GM18951 (cell line): ENCODE data around the gene ATP5ME.

Source experiments
- POLR2A ChIP-seq: IDR thresholded peaks from 4 replicates; pipeline ENCODE4 v1.6.1; 2011; ENCODE audit warnings: mild to moderate bottlenecking; ENCODE audit not compliant: insufficient read length, insufficient read depth; ENCODE audit errors: extremely low read depth
- in situ Hi-C: fragments of 300-500 bp; cut with MboI; formaldehyde crosslinking; loops from one replicate; pipeline ENCODE4 v1.12.0; 2022; ENCODE audit warnings: low sequenced_read_pairs, mixed read lengths, inconsistent platforms; ENCODE audit not compliant: unreplicated experiment

The ATP5ME gene

DNA sequence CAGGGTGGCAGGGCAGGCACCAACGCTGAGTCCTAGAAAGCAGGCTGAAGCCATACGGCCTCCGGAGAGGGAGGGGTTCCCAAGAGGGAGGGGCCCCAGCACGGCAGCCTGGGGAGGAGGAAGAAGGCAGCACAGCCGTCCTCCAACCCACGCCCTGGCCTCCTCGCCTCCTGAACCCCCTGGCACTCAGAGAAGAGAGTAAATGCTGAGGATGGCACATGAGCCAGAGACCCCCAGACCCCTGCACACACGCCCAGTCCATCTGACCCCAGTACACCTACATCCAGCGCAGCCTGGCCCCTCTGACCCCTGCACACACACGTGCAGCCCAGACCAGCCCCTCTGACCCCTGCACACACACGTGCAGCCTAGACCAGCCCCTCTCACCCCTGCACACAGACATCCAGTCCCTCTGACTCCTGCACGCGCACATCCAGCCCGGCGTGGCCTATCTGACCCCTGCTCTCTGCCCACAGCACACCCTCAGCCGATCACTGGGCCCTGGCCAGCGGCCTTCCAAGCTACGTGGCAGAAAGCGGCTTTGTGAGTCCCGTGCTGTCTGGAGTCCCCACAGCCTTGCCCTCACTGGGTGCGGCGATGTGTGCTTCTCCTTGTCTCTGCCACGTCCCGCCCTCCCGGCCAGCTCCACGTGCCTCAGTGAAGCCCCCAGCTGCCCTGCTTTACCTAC lies 18.5 kb downstream of the ATP5ME start:
- in situ Hi-C loops = no loop called here
- TF ChIP-seq POLR2A = no peak

DNA sequence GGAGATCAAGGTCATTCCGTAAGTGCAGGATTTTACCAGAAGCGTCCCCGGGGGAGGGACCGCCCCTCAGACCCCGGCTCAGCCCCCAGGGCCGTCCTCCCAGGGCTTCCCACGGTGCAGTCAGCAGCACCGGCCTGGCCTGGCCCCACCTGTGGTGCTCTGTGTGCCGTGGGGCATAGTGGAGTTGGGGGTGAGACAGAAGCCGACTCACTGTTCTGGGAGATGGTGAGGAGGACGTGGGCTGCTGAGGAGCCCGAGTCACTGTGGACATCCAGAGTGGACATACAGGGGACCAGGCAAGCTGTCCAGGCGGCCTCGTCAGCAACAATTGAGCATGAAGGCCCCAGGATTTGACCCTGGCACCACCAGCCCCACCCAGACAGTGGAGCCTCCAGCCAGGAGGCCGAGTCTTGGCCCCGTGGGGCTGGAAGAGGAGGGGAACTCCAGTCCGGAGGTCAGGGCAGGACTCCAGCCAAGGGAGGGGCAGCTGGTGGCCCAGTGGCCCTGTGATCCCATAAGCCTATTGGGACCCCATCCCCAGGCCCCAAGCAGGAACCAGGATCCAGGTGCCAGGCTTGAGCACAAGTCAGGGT lies 19.1 kb downstream of the ATP5ME start:
- TF ChIP-seq POLR2A = no peak
- in situ Hi-C loops = no loop called here

DNA sequence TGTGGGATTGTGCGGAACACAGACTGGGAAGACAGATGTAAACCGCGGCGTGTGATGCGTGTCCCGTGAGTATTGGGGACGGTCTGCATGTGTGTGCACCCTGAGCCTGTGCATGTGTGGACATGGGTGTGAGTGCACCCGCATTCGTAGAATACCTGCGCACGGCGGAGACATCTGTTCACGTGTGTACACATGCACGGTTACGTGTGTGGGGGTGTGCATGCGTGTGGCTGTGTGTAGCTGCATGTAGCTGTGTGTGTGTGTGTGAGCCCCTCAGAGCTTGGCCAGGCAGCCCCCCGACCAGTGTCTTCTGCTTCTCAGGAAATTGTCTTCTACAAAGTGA lies 19.6 kb downstream of the ATP5ME start:
- in situ Hi-C loops = no loop called here
- no peak for TF ChIP-seq POLR2A

- in situ Hi-C loops = no loop called here
- no peak for TF ChIP-seq POLR2A
Observed at GRCh38 chr4:653831-654502, 20.1 kb downstream of the ATP5ME start.

DNA sequence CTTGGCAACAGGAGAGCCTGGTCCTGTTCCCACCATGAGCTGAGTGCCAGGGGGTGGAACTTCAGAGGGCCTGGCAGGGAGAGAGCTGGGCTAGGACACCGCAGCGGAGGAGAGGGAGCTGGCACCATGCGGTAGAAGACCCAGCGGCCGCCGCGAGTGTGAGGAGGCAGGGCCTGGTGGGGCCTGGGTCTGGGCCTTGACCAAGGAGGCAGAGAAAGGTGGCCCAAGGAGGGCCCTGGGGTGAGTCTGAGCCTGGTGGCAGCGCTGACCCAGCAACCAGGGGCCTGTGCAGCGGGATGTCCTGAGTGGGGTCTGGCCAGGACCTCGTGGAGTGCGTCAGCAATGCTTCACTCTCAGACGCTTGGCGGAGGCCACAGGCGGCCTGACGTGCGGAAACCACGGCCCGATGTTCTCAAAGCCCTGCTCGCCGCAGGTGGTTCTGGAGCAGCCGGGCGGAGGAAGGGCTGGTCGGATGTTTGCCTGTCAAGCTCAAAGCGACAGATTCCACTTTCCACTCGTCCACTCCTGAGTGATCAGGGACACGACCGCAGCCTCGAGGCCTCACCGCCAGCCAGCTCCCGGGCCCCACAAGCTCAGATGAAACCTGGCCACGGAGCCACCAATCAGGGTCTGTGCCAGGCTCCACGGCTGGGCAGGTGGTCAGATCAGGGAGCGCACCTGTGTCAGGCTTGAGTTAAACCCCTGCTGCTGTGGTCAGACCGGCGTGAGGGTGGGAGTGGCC lies 20.8 kb downstream of the ATP5ME start:
- in situ Hi-C loops = no loop called here
- no peak for TF ChIP-seq POLR2A

DNA sequence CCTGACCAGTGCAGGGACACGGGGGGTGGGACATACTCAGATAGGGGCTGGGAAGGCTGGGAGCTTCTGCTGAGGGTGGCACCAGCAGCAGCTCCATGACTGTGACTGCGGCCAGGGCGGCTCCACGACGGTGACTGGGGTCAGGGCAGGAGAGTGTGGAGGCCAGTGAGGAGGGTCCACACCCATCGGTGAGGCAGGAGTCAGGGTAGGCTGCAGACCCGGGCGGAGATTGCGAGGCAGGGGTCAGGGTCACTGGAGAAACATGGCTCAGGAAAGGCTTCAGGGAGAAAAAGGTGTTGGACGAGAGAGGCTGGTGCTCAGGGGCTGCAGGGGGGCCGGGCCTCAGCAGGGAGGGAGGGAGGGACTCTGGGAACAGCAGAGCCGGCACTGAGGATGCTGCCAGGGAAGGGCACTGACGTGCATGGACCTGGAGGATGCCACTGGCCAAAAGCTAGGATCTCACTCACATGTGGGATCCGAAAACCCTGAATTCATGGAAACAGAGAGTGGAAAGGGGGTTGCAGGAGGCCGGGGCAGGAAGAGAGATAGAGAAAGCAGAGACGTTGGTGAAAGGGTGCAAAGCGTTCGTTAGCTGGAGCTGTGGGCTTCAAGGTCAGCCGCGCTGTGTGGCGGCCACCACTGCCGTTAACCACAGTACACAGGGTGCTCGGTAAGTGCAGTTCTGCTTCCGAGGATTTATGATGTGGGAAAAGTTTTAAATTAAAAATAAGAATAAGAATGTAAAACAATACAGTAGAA lies 22.0 kb downstream of the ATP5ME start:
- TF ChIP-seq POLR2A = no peak
- in situ Hi-C loops = no loop called here

DNA sequence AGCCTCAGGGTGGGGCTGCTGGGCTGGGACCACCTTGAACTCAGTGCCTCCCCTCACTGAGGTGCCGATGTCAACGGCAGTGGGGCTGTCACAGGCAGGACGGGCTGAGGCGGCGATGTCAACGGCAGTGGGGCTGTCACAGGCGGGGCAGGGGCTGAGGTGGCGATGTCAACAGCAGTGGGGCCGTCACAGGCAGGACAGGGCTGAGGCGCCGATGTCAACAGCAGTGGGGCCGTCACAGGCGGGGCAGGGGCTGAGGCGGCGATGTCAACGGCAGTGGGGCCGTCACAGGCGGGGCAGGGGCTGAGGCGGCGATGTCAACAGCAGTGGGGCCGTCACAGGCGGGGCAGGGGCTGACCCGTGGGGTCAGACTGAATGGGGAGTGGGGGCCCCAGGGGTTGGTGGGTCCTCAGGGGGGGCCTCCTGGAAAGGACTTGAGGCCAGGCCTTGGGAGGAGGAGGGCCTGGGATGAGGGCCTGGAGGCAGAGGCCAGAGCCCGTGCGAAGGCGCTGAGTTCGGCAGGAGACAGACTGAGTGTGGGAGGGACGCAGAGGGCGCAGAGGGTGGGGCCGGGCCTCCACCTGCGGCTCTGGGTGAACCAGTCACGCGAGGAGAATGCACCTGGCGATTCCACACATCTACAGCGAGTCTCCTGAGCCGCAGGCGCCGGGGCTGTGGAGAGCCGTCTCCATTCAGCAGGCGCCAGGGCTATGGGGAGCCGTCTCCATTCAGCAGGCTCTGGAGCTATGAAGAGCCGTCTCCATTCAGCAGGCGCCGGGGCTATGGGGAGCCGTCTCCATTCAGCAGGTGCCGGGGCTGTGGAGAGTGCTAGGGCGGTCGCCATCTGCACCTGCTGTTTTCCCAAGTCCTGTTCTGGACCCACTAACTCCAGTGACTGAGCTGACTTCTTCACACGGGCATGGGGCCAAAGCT lies 22.9 kb downstream of the ATP5ME start:
- in situ Hi-C loops = no loop called here
- no peak for TF ChIP-seq POLR2A

DNA sequence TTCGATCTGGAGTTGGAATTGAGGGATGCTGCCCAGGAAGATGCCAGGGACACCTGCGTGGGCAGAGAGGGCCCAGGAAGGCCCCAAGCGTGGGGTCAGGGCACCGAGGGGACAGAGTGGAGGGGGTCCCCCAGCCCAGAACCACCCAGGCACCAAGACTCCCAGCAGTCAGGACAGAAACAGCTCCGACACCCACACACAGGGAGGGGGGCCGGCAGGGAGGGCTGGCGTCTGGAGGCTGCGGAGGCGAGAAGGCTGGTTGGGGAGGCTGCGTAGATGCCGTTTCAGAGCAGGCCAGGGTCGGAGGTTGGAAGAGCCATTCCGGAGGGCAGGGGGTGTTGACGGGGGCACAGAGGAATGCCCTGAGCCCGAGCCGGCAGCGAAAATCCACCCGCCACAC lies 23.6 kb downstream of the ATP5ME start:
- in situ Hi-C loops = no loop called here
- TF ChIP-seq POLR2A = no peak

DNA sequence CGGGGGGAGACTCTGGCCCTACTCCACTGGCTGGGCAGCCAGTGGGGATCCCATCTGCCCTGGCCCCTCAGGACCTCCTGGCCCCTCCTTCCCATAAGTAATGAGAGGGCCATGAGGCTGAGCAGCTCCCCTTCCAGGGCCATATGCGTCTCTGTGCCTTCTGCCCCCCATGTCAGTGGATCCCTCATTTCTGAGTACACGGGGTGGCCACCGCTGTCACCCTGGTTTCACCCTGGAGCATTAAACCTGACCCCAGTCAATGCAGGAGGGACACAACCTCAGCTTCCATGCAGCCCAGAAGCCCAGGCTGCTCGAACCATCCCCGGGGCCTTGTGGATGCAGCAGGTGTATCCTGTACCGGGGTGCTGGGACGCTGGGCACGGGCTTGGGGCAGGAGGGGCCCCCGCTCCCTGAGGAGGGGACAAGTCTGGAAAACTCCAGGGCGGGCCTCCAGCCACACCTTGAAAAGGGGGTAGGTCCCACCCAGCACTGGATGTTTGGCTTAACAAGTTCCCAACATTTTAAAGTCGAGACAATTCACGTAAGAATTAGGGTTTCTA lies 24.2 kb downstream of the ATP5ME start:
- in situ Hi-C loops = no loop called here
- TF ChIP-seq POLR2A = no peak

DNA sequence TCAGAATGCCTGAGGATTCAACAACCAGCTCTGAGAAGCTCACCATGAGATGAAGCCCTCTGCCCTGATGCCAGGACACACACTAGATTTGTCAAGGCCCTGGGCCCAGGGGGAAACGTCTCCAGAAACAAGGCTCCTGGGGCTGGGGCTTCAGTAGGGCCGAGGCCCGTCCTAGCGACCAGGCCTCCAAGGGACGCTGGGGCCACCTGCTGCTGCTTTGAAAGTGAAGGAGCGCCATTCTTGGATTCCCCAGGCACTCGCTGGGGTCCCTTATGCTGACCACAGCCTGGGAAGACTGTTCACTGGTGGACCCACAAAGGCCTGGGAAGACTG lies 24.8 kb downstream of the ATP5ME start:
- in situ Hi-C loops = no loop called here
- TF ChIP-seq POLR2A = no peak

DNA sequence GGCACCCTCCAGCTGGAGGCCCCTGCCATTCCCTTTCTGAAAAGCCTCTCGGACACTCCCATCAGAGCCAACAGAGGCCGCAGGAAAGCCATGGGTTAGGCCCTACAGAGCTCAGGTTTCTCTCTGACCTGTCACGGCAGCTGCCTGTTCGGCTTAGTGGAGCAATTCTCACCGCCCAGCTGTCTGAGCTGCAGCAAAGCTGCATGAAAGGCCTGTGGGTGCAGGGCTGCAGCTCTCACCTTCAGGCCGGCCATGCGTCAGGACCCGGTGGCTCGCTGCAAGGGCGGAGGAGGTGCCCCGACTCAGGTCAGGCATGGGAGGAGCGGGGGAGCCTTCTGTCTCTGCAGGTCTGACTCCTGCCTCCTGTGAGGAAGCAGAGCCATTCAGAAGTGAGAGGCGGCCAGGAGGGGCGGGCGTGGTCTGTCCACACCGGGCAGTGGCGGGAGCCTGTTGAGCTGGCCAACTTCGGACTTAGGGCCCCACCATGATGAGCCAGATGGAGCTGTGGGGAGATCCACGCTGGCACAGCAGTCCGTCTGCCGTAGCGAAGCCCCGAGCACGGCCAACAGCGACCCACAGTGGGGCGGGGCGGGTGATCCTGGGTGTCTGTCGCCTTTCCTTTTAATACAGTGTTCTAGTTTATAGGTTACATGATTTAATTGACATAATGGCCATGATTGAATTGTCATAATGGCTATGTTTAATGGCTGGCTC lies 25.3 kb downstream of the ATP5ME start:
- in situ Hi-C loops = no loop called here
- no peak for TF ChIP-seq POLR2A
